ENCODE measurements around the gene RTP2.

RTP2 gene

DNA sequence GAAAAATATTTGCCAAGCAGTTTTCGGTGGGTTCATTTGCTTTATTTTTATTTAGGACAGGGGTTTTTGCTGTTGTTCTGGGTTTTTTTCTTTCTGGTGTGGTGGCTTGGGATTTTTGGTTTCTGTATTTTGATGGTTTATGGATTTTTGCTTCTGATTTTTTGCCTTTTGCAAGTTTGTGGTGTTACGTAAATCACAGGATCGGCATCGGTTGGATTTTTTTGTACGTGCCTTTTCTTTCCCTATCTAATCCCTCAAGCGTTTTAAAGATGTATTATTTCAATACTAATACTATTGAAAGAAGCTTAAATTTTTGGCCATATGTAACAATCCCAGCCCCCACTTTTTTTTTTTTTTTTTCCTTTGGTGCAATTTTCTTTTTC is 43.7 kb upstream of the RTP2 start:
- no peaks in the 10 kb centered on the region for H3K4me1 ChIP-seq (ENCODE audit: control insufficient read depth, insufficient read depth, low read length)
- H3K4me3 ChIP-seq (ENCODE audit: low read depth, low read length) = no peak overlapping the region
- ChIA-PET CTCF (interaction anchor here (0.6 to 1.5 kb wide), 6 partner anchors 431 to 1298 kb away, joined by 3 to 5 read pairs (median 3); no protein-coding TSS in a partner anchor), POLR2A (interaction anchor here (0.6 to 1.6 kb wide), 7 partner anchors 201 to 1208 kb away, joined by 3 to 15 read pairs (median 4); partner anchors contain the start of genes DNAJB11 and LPP)
- no peaks in the 10 kb centered on the region for H3K9me3 ChIP-seq (ENCODE audit: control insufficient read depth, insufficient read depth, low read depth, low read length)
- no peak overlapping the region for H3K27ac ChIP-seq (ENCODE audit: extremely low read depth, low read depth, low read length)
- no peaks in the 10 kb centered on the region for H3K36me3 ChIP-seq (ENCODE audit: control insufficient read depth in 2 of 2, insufficient read depth in 1 of 2, low read length in 2 of 2)
- TF ChIP-seq ZNF416 (tag by site-specific recombination; IDR thresholded peaks at IDR 0.05) (no peak), ZNF362 (tag by site-specific recombination; IDR thresholded peaks at IDR 0.05) (peak; percentile 44; the same call in 1 of the 2 replicates), ZNF146 (tag by site-specific recombination; IDR thresholded peaks at IDR 0.05) (peak; percentile 47; the same call in 1 of the 2 replicates)

GRCh38 chr3:187745201-187746058 is 43.1 kb upstream of the RTP2 start, which contains the start of gene BCL6:
Gene BCL6 (minus strand): TSS chr3:187745468. CDS start chr3:187733693, 11,775 bp downstream.
- CTCF ChIA-PET = interaction anchor here (0.6 to 1.5 kb wide), 9 partner anchors 165 to 1209 kb away, joined by 3 to 5 read pairs (median 3); no protein-coding TSS in a partner anchor
- Histone ChIP-seq H3K27ac (ENCODE audit: extremely low read depth, low read depth, low read length) (peak within 1 kb of the TSS; percentile 97), H3K4me1 (ENCODE audit: control insufficient read depth, insufficient read depth, low read length) (no peaks in the 10 kb centered on the region), H3K4me3 (ENCODE audit: low read depth, low read length) (peak within 1 kb of the TSS; percentile 84), H3K36me3 (ENCODE audit: control insufficient read depth in 2 of 2, insufficient read depth in 1 of 2, low read length in 2 of 2) (no peaks in the 10 kb centered on the region), H3K9me3 (ENCODE audit: control insufficient read depth, insufficient read depth, low read depth, low read length) (no peaks in the 10 kb centered on the region)
- POLR2A ChIA-PET = interaction anchor here (0.7 to 1.6 kb wide), 7 partner anchors 202 to 1209 kb away, joined by 3 to 15 read pairs (median 4); partner anchors contain the start of genes DNAJB11 and LPP
- TF ChIP-seq ZNF214 (tag by site-specific recombination; IDR thresholded peaks at IDR 0.05; ENCODE audit: borderline replicate concordance) (no peak), ZNF530 (tag by site-specific recombination; IDR thresholded peaks at IDR 0.05; ENCODE audit: low read depth) (no peak), ZNF76 (tag by site-specific recombination; IDR thresholded peaks at IDR 0.05; ENCODE audit: borderline replicate concordance, low read depth) (no peak), ZNF174 (tag by site-specific recombination; IDR thresholded peaks at IDR 0.05) (no peak), ZNF202 (tag by site-specific recombination; IDR thresholded peaks at IDR 0.05; ENCODE audit: borderline replicate concordance) (no peak), ZNF560 (tag by site-specific recombination; IDR thresholded peaks at IDR 0.05; ENCODE audit: borderline replicate concordance) (0 out of 2 replicates have a peak, but pooled peaks have one; percentile 28), ZEB2 (tag by site-specific recombination; IDR thresholded peaks at IDR 0.05) (peak; percentile 67), ZNF621 (tag by site-specific recombination; IDR thresholded peaks at IDR 0.05) (no peak), ZNF140 (tag by site-specific recombination; IDR thresholded peaks at IDR 0.05) (no peak), ZNF366 (tag by site-specific recombination; conservative IDR thresholded peaks at IDR 0.05) (peak; percentile 61), ZNF843 (tag by site-specific recombination; IDR thresholded peaks at IDR 0.05) (0 out of 2 replicates have a peak, but pooled peaks have one; percentile 23), KLF16 (tag by site-specific recombination; IDR thresholded peaks at IDR 0.05) (no peak), REST (tag by site-specific recombination; IDR thresholded peaks at IDR 0.05) (no peak), ZNF48 (tag by site-specific recombination; IDR thresholded peaks at IDR 0.05) (no peak), ZNF175 (tag by site-specific recombination; IDR thresholded peaks at IDR 0.05) (no peak), SP7 (tag by site-specific recombination; IDR thresholded peaks at IDR 0.05) (peak; percentile 67)
- TF ChIP-seq, protein P1, sequence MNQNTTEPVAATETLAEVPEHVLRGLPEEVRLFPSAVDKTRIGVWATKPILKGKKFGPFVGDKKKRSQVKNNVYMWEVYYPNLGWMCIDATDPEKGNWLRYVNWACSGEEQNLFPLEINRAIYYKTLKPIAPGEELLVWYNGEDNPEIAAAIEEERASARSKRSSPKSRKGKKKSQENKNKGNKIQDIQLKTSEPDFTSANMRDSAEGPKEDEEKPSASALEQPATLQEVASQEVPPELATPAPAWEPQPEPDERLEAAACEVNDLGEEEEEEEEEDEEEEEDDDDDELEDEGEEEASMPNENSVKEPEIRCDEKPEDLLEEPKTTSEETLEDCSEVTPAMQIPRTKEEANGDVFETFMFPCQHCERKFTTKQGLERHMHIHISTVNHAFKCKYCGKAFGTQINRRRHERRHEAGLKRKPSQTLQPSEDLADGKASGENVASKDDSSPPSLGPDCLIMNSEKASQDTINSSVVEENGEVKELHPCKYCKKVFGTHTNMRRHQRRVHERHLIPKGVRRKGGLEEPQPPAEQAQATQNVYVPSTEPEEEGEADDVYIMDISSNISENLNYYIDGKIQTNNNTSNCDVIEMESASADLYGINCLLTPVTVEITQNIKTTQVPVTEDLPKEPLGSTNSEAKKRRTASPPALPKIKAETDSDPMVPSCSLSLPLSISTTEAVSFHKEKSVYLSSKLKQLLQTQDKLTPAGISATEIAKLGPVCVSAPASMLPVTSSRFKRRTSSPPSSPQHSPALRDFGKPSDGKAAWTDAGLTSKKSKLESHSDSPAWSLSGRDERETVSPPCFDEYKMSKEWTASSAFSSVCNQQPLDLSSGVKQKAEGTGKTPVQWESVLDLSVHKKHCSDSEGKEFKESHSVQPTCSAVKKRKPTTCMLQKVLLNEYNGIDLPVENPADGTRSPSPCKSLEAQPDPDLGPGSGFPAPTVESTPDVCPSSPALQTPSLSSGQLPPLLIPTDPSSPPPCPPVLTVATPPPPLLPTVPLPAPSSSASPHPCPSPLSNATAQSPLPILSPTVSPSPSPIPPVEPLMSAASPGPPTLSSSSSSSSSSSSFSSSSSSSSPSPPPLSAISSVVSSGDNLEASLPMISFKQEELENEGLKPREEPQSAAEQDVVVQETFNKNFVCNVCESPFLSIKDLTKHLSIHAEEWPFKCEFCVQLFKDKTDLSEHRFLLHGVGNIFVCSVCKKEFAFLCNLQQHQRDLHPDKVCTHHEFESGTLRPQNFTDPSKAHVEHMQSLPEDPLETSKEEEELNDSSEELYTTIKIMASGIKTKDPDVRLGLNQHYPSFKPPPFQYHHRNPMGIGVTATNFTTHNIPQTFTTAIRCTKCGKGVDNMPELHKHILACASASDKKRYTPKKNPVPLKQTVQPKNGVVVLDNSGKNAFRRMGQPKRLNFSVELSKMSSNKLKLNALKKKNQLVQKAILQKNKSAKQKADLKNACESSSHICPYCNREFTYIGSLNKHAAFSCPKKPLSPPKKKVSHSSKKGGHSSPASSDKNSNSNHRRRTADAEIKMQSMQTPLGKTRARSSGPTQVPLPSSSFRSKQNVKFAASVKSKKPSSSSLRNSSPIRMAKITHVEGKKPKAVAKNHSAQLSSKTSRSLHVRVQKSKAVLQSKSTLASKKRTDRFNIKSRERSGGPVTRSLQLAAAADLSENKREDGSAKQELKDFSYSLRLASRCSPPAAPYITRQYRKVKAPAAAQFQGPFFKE (tag by site-specific recombination; IDR thresholded peaks at IDR 0.05; ENCODE audit: borderline replicate concordance) = no peak
- TF ChIP-seq, protein P2, sequence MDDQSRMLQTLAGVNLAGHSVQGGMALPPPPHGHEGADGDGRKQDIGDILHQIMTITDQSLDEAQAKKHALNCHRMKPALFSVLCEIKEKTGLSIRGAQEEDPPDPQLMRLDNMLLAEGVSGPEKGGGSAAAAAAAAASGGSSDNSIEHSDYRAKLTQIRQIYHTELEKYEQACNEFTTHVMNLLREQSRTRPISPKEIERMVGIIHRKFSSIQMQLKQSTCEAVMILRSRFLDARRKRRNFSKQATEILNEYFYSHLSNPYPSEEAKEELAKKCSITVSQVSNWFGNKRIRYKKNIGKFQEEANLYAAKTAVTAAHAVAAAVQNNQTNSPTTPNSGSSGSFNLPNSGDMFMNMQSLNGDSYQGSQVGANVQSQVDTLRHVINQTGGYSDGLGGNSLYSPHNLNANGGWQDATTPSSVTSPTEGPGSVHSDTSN (CRISPR knock-in tag; IDR thresholded peaks at IDR 0.05) = no peak
